GM19452 (cell line): ENCODE results near the gene GTF3C5.
"Not testable (repeated sequence)": the region's sequence is repeated elsewhere in the genome, so short reads cannot be mapped to it uniquely, and the experiment has no call there.

Experiments
- ATAC-seq: cut with Tn5 transposase; IDR thresholded peaks from one replicate; pipeline ENCODE4 v1.9.1; 2021; ENCODE audit not compliant: unreplicated experiment

Gene GTF3C5

DNA sequence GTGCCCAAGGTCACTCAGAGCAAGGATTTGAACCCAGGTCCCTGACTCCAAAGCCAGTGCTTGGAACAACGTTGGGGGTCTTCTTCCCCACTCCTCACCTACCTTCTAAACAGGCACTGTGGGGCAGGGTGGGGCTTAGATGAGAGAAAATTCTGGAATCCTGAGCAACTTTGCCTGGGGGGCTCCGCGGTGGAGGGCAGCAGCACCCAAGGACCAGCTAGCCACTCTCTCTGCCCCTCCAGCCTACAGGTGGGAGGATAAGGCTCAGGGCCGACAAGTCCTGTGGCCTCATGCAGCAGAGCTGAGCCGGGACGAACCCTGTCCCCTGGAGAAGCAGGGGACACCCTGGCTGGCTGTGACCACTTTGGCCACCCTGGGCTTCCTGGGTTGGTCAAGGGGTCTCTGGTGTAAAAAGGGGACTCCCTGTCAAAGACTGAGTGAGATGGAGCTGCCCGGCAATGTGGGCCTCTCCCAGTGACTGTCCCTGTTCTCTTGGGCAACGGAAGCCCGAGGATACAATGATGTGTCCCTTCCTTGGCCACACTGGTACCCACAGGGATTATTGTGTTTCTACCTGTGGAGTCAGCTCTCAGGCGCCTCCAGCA, 57.5 kb downstream of the GTF3C5 start:
- ATAC-seq: no peak

DNA sequence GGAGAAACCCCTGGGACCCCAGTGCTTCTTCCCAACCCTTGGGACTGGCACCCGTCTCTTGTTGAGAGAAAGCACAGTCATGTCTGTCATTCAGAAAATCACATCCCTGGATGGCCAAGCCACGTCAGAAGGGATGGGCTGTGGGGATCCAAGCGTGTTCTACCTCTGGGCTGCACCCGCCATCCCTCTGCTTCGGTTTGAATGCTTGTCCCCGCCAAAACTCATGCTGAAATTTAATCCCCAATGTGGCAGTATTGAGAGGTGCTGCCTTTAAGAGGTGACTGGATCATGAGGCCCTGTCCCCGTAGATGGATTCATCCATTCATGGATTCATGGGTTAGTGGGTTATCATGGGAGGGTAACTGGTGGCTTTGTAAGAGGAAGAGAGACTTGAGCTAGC, 58.0 kb downstream of the GTF3C5 start:
- ATAC-seq: no peak

DNA sequence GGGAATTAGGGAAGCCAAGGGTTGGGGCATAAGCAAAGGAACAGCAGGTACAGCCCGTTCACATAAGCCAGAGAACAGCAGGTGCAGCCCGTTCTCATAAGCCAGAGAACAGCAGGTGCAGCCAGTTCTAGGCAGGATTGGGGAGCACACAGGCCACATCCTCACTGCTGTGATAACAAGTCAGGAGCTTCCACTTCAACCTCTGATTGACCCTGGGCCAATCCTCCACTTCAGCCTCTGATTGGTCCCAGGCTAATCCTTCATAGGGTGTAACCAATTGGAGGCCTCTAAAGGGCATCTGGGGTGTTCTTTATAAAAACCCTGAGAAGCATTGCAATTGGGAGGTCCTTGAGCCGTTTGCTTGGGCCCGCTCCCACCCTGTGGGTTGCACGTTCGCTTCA, 58.5 kb downstream of the GTF3C5 start:
- ATAC-seq: no peak

DNA sequence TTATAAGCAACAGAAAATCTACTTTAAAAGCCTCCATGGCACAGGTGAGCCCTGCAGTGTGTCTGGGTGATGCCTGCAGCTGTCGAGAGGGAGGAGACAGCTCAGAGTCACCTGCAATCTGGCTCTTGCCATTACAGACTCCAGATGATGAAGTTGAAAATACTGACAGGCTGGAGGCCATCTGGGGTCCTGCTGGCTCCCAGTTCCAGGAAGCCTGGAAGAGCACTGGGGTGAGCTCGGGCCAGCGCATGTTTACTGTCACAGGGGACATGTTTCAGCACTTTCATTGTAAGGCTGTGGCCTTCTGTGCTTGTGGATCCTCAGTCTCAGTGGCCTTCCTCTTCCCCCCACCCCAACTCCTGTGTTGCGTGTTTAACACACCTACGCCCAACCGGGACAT, 59.4 kb downstream of the GTF3C5 start:
- ATAC-seq: no peak

DNA sequence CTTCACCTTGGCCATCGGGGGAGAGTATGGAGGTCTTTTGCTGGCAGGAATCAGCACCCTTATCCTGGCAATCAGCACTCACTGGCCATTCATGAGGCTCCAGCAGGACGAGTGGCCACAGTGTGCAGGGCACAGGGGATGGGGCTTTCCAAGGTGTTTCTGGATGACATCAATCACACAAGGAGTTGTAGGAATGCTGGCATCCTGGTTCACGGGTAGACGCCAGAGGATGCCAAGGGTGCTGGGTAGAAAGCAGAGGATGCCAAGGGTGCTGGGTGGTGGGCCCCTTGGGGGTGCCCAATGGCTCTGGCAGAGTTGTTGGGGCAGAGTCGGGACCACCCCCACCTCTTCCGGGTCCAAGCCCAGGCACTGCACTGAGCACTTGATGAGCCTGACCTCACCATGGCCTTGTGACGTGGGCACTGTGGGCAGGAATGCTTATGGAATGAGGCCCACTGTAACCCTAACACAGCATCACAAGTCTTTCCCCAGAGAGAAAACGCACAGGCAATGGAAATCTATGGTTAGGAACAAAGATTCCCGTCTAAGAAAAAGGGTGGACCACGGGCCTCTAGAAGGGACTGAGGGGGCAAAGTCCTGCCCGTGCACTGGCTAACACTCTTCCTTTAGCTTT, 60.1 kb downstream of the GTF3C5 start:
- ATAC-seq: no peak

DNA sequence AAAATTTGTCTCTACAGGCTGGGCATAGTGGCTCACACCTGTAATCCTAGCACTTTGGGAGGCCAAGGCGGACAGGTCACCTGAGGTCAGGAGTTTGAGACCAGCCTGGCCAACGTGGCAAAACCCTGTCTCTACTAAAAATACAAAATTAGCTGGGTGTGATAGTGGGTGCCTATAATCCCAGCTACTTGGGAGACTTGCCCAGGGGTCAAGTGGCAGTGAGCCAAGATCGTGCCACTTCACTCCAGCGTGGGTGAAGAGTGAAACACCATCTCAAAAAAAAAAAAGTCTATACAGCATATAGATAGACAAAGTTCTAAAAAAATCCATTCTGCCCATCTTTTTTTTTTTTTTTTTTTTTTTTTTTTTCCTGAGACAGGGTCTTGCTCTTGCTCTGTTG, 63.6 kb downstream of the GTF3C5 start:
- ATAC-seq: not testable (repeated sequence)

DNA sequence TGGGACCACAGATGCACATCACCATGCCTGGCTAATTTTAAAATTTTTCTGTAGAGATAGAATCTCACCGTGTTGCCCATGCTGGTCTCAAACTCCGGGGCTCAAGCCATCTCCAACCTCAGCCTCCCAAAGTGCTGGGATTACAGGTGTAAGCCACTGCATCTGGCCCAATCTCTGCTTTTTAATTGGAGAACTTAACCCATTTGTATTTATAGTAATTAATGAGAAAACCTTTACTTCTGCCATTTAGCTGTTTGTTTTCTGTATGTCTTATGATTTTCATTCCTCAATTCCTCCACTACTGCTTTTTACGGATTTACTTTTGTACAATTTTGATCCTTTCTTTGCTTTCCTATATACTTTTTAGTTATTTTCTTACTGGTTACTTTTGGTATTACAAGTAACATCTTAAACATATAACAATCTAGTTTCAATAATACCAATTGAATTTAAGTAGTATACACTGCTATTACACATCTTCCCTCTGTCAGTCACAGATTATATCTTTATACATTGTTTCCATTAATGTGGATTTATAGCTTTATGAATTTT, 64.1 kb downstream of the GTF3C5 start:
- no peak for ATAC-seq

DNA sequence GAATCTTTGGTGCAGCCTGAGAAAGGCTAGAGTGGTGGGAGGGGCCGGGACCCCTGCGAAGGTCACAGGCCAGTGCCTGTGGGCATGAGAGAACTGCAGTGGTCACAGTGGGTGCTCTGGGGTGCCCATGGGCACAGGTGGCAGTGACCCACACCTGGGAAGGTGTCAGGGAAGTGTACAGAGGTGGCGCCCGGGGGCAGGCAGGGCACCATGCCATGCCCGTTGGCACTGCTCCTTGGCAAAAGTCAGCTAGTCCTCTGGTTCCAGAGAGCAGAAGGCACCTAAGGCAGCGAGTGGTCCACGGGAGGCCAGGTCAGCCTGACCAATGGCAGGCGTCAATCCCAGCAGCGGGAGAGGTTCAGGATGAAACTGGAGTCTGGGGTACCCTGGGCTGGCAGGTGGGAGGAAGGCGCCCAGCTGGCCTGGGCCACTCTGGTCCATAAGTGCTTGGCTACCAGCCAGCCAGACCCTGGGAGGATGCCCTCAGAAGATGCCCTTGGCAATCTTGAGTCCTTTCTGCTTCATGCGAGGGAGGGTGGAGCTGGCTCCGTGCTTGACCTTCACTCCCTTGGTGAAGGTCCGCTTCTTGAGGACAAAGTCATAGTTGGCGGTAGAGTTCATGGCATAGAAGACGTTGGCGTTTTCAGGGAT, 67.4 kb downstream of the GTF3C5 start:
- no peak for ATAC-seq

DNA sequence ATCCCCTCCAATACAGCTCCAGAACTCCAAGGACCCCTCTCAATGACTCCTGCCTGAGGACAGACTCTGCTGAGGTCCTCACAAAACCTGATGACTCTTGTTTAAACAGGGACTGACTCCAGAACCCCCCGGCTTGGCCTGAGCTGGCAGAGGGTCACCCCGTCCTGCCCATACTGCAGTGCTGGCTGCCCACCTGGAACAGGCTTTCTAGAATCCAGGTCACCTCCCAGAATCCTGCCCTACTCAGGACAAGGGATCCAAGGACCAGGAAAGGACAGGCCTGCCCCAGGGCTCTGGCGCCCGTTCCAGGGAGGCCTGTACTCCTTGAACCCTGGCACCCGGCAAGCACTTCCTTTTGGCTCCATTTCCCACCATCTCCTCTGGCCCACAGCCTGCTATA, 68.1 kb downstream of the GTF3C5 start:
- ATAC-seq: no peak

DNA sequence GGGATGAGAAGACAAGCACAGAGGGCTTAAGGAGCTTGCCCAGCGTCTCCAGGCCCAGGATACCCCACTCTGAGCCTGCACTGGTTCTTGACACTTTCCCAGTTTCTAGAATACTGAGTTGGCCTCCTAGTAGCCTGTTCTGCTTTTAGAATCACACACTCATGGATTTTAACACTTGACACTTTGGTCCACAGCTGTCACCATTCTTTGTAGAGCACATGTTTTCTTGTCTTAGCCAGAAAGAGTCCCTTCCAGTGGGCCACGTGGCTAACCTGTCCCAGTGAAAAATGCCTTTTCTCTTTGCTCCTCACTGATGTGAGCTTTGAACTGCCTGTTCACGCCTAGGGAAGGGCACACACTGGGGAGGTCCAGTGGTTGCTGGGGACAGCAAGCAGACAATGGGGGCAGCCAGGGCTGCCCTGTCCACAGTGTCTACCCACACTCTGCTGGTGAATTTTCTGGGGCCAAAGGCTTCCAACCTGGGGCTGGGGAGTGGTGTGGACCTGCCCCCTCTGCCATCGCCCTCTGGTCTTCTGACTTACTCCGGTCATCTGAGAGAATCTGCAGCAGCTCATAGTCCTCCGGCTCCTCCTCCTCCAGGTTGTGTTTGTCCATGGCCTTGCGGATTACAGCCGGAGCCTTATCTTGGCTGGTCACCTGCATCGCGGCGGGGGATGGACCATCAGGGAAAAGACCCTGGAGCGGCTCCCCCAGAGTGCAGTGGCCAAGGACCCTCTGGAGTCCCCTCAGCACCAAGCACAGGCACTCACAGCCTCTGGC, 69.1 kb downstream of the GTF3C5 start:
- no peak for ATAC-seq

DNA sequence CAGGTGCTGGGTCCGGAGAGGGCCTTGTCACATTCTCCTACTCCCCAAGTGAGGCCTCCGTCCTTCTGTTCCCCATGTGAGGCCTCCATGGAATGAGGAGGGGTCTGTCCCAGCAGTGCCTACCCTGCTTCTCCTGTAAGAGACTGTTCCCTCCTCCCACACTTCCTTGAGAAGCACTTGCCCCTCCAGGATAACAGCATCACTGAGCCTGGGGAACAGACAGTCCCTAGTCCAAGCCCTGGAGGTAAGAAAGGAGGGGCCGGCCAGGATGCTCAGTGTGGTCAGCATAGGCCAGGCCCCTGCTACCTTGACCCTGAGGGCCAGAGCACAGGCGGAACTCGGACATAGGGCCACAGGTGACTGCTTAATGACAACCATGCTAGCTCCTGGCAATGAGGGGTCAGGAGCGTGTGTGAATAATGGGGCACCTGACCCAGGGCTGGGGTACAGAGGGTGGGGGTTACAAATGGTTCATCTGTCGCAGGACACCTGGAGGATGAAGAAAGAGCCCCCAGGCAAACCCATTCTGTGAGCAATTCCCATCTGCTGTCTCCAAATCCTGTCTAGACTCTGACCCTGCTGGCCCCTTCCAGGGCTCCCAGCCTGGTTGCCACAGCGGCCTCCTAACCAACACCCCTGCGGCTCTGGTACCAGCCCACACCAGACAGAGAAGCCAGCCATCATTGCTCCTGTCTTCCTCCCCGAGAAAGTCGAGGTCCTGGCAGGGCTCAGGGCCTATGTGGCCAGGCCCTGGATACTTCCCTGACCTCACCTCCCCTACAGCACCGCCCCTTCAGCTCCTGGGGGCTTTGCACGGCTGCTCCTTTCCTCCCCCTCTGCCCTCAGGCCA, 69.9 kb downstream of the GTF3C5 start:
- no peak for ATAC-seq

DNA sequence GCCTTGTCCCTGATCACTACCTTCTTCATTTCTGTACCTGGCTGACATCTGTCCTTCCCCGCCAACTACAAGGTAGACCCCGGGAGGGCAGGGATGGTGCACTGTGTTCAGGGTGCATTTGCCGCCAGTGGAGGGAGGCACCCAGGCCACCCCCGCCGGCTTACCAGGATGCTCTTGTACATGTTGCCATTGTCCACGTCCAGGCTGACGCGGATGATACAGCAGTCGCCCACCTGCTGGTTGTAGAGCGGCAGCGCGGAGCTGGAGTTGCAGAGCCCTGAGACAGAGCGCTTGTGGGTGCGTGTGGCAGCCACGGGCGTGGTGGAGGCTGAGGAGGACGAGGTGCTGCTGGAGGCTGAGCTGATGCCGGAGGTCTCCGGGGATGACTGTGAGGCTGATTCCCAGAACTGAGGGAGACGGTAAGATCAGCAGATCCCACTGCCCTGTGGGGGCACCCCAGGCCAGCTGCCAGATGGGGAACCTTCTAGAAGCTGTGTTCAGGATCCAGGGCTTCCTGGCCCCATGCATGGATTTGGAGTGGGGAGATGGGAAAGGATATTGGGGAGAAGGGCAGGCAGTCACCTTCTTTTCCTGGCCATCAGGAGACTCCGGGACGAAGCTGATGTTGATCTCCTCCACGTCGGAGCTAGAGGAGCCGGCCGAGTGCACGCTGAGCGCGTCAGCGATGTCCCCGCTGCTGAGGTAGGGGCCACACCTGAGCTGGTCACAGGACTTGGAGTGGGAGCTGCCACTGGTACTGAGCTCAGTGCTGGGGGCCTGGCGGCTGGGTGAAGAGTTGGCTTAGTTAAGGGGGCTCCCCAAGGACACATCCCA, 70.8 kb downstream of the GTF3C5 start:
- no peak for ATAC-seq

DNA sequence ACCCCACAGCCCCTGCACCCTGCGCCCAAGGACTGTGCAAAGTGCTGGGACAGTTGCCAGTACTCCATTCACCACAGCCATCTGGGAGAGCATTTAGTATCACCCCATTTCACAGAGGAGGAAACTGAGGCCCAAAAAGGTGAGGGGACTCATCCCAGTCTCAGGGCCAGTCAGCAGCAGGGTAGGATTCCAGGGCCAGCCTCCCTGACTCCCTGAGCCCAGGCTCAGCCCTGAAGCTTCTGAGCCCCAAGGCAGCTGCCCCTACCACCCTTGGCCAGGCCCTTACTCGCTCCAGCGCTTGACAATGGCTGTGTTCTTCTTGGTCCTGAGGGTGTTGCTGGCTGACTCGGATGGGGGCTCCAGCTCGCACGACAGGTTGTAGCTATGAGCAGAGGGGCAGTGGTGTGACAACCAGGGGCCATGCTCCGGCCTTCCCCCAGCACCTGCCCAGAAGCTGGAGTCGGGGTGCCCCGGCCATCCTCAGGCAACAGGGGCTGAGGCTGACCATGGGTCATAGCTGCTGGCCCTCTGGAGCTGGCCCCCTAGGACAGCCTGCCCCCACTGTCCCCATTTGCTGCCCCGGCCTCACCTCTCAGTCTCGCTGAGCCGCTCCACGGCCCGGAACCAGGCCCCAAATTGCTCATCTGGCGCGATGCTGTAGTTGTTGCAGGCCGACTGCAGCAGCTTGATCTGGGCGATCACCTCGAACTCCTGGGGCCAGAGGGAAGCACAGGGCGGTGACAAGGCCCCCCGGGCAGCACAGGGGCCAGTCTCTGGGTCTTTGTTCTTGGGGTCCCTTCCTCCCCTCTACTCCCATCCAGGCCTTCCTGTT, 71.6 kb downstream of the GTF3C5 start:
- ATAC-seq: no peak

DNA sequence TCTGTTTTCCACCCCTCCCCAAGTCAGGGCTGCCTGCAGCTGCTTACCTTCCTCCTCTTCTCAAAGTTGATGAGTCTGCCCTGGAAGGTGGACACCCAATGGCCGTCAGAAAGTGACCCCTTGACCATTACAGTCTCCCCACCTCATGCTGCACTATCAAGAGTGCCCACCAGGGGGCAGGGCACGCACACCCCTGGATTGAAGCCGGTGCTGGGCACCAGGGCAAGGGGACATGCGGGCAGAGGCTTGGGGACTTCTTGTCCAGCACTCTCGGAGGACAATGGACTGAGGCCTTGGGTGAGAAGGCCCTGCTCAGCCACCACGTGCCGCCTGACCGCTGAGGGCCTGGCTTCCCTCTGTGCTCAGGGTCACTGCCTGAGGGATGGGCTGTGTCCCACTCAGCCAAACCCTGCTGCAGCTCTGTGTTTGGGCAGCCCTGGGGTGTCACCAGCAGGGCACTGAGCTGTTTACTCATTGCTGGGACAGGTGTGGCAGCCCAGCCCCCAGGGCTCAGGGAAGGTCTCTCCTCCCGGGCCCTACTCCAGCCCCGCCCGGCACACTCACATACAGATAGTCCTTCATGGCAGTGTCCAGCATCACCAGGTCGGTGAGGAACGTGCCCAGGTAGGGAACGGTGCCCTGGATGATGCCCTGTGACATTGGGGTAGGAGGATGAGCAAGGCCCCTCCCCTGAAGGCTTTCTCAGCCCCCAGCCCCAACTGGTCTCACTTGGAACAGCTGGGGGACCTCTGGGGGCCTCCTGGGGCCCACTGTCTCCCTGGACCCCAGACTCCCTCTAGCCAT, 72.6 kb downstream of the GTF3C5 start:
- ATAC-seq: no peak

DNA sequence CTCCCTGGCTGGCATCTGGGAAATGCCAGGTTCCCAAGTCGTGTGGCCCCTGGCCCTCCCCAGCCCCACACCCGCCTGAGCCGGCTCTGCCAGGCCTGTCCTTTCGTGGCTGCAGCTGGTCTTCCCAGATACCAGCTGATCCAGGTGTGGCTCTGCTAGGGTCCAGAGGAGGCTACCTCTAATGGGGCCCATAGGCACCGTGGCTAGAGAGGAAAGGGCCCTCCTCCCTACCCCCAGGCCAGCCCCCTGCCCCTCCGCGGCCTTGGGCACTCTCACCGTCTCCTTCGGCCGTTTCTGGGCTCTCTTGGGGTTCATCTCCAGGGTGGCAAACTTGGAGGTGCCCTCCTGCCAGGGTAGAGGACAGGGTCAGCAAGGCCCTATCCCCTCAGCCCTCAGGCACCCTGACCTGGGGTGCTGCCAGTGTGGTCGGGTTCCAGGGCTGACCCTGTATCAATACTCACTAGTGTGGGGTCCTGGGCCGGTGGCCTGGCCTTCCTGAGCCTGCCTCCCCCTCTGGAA, 73.2 kb downstream of the GTF3C5 start:
- ATAC-seq: no peak

DNA sequence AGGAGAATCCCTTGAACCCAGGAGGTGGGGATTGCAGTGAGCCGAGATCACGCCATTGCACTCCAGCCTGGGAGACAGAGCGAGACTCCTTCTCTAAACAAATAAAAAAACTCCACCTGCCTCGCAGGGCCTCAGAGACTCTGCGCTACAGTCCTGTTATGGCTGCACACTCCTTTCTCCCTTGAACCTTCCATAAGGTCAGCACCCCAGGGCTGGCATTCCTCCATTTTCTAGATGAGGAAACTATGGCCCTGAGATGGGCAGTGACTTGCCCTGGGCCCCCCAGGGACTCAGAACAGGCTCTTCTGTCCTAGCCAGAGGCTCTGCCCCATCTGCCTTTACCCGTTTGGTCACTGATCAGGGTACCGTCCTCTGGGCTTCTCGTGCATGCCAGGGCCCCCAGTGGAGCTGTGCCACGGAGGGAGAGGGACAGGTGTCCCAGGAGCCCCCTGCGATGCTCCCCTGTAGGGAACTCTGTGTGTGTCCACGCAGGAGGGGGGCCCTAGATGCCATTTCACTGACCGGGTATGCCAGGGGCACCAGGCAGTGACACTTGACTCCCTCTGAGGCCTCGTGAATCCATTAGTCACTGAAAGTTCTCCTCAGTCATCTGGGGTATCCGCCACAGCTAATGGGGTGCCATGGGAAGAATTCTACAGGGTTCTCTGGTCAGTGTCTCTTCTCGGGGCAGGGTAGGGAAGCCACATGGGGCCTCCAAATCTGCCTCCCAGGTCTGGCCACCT, 74.1 kb downstream of the GTF3C5 start:
- ATAC-seq: no peak

DNA sequence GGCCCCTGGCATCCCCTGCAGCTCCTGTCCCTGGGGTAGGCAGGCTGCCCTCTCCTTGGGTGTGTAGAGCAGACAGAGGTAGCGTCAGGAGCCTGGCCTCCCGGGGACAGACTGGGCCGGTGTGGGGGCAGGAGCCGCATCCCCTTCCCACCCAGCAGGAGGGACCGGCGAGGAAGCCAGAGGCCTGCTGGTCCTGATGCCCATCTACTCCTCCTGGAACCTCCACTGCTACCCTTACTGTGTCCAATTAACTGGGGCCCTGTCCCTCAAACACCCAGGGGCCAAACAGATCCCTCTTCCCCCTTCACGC, 74.6 kb downstream of the GTF3C5 start:
- ATAC-seq: no peak
